ENCODE data around the gene AGER. TPM values are rescaled to one million over a fixed set of nuclear protein-coding genes. Genes with fewer than 3 reads are reported as not detected.

Gene AGER
- total RNA-seq, 1 donor from 2014 or later, result 9.9 TPM

DNA sequence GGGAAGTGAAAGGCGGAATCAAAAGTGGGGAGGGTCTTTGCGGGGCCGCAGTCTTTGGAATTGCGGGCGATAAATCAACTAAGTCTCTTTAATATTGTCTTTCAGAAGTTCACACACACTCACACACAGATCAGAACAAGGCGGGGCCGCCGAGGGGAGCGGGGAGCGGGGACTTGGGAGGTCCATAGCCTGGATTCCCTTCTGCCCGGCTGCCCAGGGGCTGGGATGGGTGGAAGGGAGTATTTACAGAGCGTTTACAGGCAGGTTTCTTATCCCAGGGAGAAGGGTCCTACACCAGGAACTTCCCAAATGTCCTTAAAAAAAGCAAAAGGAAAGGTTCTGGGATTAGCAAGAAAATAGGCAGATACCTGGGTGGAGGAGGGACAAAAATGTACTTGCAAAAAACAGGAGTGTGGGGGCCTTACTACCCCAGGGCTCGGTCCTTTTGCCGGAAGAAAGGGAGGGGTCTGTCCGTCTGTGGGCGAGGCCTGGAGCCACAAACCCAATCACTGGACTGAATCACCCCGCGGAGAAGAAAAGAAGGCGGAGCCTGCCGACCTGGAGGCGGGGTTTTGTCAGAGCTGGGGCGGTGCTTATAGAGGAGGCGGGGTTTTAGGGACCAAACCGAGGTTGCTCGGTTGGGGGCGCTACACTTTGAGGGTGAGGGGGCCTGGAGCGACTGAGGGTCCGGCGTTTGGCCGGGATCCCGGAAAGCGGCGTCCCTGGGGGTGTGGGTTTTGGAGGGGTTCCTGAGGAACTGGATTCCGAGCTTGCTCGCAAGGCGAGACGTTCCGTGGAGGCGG lies 35.6 kb downstream of the AGER start:
- no peaks in the 10 kb centered on the region for H4K20me1 ChIP-seq (ENCODE audit: insufficient read depth, low read length)
- H3K27me3 ChIP-seq (ENCODE audit: insufficient read depth, low read length), result peaks cover 37% of the 10 kb centered on the region
- Mint-ChIP-seq H3K27me3 (ENCODE audit: low read depth, unreplicated experiment) (peaks cover 33% of the 10 kb centered on the region), H3K27ac (ENCODE audit: unreplicated experiment) (no peak overlapping the region), H3K4me1 (ENCODE audit: low read depth, unreplicated experiment) (peaks cover 22% of the 10 kb centered on the region), H3K4me3 (ENCODE audit: unreplicated experiment) (peak overlapping the region; percentile 71), H3K9me3 (ENCODE audit: unreplicated experiment) (peaks cover 9% of the 10 kb centered on the region), H3K36me3 (ENCODE audit: low read depth, unreplicated experiment) (peaks cover 6% of the 10 kb centered on the region)
- TF ChIP-seq EZH2 (IDR thresholded peaks at IDR 0.05; ENCODE audit: insufficient read depth, low read length), result peak; percentile 27
- TF ChIP-seq, protein P1, sequence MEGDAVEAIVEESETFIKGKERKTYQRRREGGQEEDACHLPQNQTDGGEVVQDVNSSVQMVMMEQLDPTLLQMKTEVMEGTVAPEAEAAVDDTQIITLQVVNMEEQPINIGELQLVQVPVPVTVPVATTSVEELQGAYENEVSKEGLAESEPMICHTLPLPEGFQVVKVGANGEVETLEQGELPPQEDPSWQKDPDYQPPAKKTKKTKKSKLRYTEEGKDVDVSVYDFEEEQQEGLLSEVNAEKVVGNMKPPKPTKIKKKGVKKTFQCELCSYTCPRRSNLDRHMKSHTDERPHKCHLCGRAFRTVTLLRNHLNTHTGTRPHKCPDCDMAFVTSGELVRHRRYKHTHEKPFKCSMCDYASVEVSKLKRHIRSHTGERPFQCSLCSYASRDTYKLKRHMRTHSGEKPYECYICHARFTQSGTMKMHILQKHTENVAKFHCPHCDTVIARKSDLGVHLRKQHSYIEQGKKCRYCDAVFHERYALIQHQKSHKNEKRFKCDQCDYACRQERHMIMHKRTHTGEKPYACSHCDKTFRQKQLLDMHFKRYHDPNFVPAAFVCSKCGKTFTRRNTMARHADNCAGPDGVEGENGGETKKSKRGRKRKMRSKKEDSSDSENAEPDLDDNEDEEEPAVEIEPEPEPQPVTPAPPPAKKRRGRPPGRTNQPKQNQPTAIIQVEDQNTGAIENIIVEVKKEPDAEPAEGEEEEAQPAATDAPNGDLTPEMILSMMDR (IDR thresholded peaks at IDR 0.05; ENCODE audit: insufficient read depth, low read depth, low read length), result no peak
- peak overlapping the region; percentile 35 for H3K4me3 ChIP-seq (ENCODE audit: insufficient read depth, low read depth, low read length)
- H3K9me3 ChIP-seq (ENCODE audit: insufficient read depth, low read depth, low read length), result no peaks in the 10 kb centered on the region
- no peak overlapping the region for H3K9ac ChIP-seq (ENCODE audit: low read length)
- H3K79me2 ChIP-seq (ENCODE audit: insufficient read depth, low read length), result no peaks in the 10 kb centered on the region
- peak overlapping the region; percentile 61 for H2AFZ ChIP-seq (ENCODE audit: low read depth, low read length)
- DNase-seq (ENCODE audit: low read depth), result peak; percentile 6
- H3K36me3 ChIP-seq (ENCODE audit: insufficient read depth, low read length), result no peaks in the 10 kb centered on the region
- FAIRE-seq, result no peak
- peaks cover 16% of the 10 kb centered on the region for H3K4me1 ChIP-seq (ENCODE audit: insufficient read depth, low read length)
- H3K4me2 ChIP-seq (ENCODE audit: low read length), result peak overlapping the region; percentile 66
- H3K27ac ChIP-seq (ENCODE audit: low read depth, low read length), result no peak overlapping the region

DNA sequence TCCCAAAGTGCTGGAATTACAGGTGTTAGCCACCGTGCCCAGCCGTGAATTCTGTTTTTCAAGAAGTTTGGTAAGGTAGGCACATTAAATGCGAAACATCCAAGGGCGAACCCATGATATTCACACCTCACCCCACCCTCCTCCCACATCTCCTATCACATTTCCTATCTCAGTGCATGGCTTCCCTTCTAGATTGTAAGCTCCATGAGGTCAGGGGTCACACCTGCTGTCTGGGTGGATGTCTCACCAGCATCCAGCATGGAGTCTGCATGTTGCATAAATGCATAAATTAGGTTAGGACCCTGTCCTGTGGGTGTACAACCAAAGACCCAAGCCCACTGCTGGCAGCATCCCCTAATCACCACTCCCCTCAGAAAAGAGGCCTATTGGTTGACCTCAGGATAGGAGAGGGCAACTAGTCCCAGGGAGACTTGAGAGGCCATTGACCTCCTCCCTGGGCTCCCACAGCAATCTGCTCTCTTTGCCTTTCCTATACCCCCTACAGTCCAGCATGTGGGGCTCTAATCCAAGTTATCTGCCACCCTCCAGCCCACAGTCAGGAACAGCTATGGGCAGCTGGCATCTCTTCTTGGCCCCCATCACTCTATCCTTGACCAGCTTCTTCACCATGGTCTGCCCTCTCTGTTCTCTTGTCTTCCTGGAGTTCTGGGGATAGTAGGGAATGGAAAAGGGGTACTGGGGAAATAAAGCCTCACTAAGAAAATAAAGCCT lies 36.5 kb downstream of the AGER start:
- Histone ChIP-seq H3K27me3 (ENCODE audit: insufficient read depth, low read length) (peaks cover 37% of the 10 kb centered on the region), H3K27ac (ENCODE audit: low read depth, low read length) (no peak overlapping the region), H3K36me3 (ENCODE audit: insufficient read depth, low read length) (no peaks in the 10 kb centered on the region), H3K79me2 (ENCODE audit: insufficient read depth, low read length) (no peaks in the 10 kb centered on the region), H3K4me1 (ENCODE audit: insufficient read depth, low read length) (peaks cover 7% of the 10 kb centered on the region), H3K9ac (ENCODE audit: low read length) (no peak overlapping the region), H2AFZ (ENCODE audit: low read depth, low read length) (no peak overlapping the region), H3K4me2 (ENCODE audit: low read length) (peak overlapping the region; percentile 66), H3K4me3 (ENCODE audit: insufficient read depth, low read depth, low read length) (no peak overlapping the region), H4K20me1 (ENCODE audit: insufficient read depth, low read length) (no peaks in the 10 kb centered on the region), H3K9me3 (ENCODE audit: insufficient read depth, low read depth, low read length) (no peaks in the 10 kb centered on the region)
- Mint-ChIP-seq H3K36me3 (ENCODE audit: low read depth, unreplicated experiment) (peaks cover 6% of the 10 kb centered on the region), H3K27ac (ENCODE audit: unreplicated experiment) (peak overlapping the region; percentile 53), H3K9me3 (ENCODE audit: unreplicated experiment) (peaks cover 9% of the 10 kb centered on the region), H3K4me1 (ENCODE audit: low read depth, unreplicated experiment) (peaks cover 15% of the 10 kb centered on the region), H3K4me3 (ENCODE audit: unreplicated experiment) (no peak overlapping the region), H3K27me3 (ENCODE audit: low read depth, unreplicated experiment) (peaks cover 33% of the 10 kb centered on the region)
- no peak for TF ChIP-seq EZH2 (IDR thresholded peaks at IDR 0.05; ENCODE audit: insufficient read depth, low read length)
- TF ChIP-seq, protein P1 (IDR thresholded peaks at IDR 0.05; ENCODE audit: insufficient read depth, low read depth, low read length), result no peak
- DNase-seq (ENCODE audit: low read depth) (no peak), FAIRE-seq (no peak)

Data from astrocyte (in vitro differentiated cells and primary cell).